ENCODE data around the gene APOBEC3C.

DNA sequence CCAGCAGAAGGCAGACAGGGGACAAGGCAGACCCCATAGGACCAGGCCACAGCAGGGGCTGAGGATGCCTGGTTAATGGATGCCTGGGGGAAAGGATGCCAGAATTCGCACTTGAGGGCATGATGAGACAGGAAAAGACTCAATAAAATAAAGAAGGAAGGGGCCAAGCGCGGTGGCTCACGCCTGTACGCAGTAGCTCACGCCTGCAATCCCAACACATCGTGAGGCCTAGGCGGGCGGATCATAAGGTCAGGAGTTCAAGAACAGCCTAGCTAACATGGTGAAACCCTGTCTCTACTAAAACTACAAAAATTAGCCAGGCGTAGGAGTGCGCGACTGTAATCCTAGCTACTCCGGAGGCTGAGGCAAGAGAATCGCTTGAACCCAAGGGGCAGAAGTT lies 16.6 kb downstream of the APOBEC3C start:
- TF ChIP-seq ZNF274 (IDR thresholded peaks at IDR 0.05; ENCODE audit: low read depth, low read length) (no peak), YY1 (IDR thresholded peaks at IDR 0.05; ENCODE audit: insufficient read depth, insufficient read length) (no peak), SUZ12 (IDR thresholded peaks at IDR 0.05; ENCODE audit: extremely low read depth, insufficient read depth, insufficient read length) (no peak)
